ENCODE measurements around the gene UBE2E2. TPM values are rescaled to one million over a fixed set of nuclear protein-coding genes. Genes with fewer than 3 reads are reported as not detected.

The UBE2E2 gene
- total RNA-seq, 4 donors from 2014 or later: 3.1 to 58.5 (median 25.0) TPM

DNA sequence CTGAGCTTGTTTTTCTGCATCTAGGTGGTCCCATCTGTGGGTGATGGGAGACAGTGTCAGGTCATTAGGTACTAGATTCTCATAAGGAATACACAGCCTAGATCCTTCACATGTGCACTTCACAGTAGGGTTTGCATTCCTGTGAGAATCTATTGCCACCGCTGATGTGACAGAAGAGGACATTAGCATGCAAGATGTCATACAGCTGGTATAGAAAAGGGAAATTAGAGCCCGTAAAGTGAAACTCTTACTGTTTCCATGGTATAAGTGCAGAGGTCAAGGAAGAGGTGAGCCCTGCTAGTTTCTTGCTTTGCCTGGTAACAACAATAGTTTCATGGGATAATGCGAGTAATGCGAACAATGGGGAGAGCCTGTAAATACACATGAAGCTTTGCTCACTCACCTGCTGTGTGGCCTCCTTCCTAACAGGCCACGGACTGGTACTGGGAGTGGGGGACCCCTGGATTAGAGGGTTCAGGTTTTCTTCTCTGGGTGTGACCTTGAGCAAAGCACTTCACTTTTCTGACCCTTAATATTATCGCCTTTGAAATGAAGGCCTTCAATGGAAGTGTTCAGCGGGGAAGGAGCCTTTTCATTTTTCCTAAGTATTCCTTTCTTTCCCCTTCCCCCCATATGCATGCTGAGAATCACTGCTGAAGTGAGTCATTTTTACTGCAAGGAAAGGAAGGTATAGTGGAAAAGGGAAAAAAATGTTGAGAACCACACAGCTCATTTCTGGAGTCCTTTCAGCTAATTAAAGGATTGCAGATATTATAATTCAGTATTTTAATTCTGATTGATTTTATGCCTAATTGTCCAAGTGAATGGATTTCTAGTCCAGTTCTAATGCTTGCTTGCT lies 286.4 kb downstream of the UBE2E2 start:
- Histone ChIP-seq H3K27ac (no peak overlapping the region), H3K4me3 (no peak overlapping the region), H3K36me3 (no peaks in the 10 kb centered on the region), H3K27me3 (no peaks in the 10 kb centered on the region), H3K4me1 (no peaks in the 10 kb centered on the region), H3K9me3 (no peaks in the 10 kb centered on the region)
- no peak for DNase-seq
- TF ChIP-seq, protein P1, sequence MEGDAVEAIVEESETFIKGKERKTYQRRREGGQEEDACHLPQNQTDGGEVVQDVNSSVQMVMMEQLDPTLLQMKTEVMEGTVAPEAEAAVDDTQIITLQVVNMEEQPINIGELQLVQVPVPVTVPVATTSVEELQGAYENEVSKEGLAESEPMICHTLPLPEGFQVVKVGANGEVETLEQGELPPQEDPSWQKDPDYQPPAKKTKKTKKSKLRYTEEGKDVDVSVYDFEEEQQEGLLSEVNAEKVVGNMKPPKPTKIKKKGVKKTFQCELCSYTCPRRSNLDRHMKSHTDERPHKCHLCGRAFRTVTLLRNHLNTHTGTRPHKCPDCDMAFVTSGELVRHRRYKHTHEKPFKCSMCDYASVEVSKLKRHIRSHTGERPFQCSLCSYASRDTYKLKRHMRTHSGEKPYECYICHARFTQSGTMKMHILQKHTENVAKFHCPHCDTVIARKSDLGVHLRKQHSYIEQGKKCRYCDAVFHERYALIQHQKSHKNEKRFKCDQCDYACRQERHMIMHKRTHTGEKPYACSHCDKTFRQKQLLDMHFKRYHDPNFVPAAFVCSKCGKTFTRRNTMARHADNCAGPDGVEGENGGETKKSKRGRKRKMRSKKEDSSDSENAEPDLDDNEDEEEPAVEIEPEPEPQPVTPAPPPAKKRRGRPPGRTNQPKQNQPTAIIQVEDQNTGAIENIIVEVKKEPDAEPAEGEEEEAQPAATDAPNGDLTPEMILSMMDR (IDR thresholded peaks at IDR 0.05): no peak
- no peak for TF ChIP-seq POLR2A (IDR thresholded peaks at IDR 0.05)
- intact Hi-C loops (cut with DNase I; ENCODE audit: low total_unique reads): no loop called here

DNA sequence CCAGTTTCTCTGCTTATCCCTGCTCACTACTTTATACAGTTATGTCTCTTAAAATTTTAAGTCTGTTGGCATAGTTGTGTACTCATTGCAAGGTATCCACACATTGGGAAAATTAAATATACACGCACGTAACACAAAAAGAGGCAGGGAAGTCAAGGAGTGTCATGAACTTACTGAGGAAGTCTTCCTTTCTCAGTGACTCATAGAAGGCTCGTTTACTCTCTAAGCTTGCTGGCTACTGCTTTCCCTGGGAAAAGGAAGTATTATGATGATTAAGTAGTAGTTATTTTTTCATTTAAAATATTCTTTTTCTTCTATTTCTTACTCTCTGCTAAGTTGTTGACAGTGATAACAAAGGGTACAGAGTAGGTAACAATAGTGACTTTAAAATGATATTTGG lies 287.3 kb downstream of the UBE2E2 start:
- intact Hi-C loops (cut with DNase I; ENCODE audit: low total_unique reads): no loop called here
- no peaks in the 10 kb centered on the region for H3K4me1 ChIP-seq
- H3K27ac ChIP-seq: no peak overlapping the region
- no peaks in the 10 kb centered on the region for H3K27me3 ChIP-seq
- no peak for DNase-seq
- no peaks in the 10 kb centered on the region for H3K9me3 ChIP-seq
- no peaks in the 10 kb centered on the region for H3K36me3 ChIP-seq
- H3K4me3 ChIP-seq: no peak overlapping the region
- TF ChIP-seq, protein P1 (IDR thresholded peaks at IDR 0.05): no peak
- no peak for TF ChIP-seq POLR2A (IDR thresholded peaks at IDR 0.05)

DNA sequence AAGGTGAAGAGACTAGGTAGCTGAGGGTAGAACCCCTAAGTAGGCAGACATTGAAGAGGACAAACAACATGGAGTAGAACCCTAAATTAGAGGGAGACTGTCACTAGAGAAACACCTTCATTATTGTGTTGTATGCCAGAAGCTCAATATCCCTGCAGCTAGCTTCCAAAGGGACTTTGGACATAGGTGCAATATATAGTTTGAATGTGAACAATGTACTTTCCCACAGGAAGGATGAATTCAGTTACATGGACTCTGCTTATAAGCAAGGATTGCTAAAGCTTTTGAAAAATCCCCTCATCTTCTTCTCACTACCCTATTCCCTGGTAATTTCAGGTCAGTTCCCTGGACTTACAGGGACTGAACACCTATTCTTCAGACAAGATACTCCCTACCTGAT lies 288.9 kb downstream of the UBE2E2 start:
- intact Hi-C loops (cut with DNase I; ENCODE audit: low total_unique reads): no loop called here
- H3K9me3 ChIP-seq: no peaks in the 10 kb centered on the region
- no peak for DNase-seq

DNA sequence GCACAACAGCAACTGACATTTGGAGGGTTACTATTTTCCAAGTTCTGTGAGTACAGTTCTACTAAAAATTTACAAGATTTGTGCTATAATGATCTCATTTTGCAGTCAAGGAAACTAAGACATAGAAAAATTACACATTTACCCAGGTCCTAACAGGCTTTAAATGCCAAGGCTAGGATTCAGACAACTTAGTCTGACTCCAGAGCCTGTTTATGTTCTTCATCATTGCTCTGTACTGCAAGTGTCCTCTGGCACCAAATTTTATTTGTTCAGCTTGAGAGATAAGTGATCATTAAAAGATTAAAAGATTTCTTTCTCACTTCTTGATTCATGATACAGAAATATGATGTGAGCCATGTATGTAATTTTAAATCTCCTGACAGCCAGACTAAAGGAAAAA lies 290.8 kb downstream of the UBE2E2 start:
- H3K27ac ChIP-seq: no peak overlapping the region
- H3K4me3 ChIP-seq: no peak overlapping the region
- TF ChIP-seq, protein P1 (IDR thresholded peaks at IDR 0.05): no peak
- TF ChIP-seq POLR2A (IDR thresholded peaks at IDR 0.05): no peak
- intact Hi-C loops (cut with DNase I; ENCODE audit: low total_unique reads): no loop called here
- no peak for DNase-seq
- no peaks in the 10 kb centered on the region for H3K4me1 ChIP-seq
- no peaks in the 10 kb centered on the region for H3K9me3 ChIP-seq
- H3K36me3 ChIP-seq: no peaks in the 10 kb centered on the region
- no peaks in the 10 kb centered on the region for H3K27me3 ChIP-seq

More for the DNA sequence above, 288.9 kb downstream of the UBE2E2 start:
- no peaks in the 10 kb centered on the region for H3K27me3 ChIP-seq
- TF ChIP-seq, protein P1 (IDR thresholded peaks at IDR 0.05): no peak
- no peak for TF ChIP-seq POLR2A (IDR thresholded peaks at IDR 0.05)
- H3K4me3 ChIP-seq: no peak overlapping the region
- H3K4me1 ChIP-seq: no peaks in the 10 kb centered on the region
- H3K27ac ChIP-seq: no peak overlapping the region
- no peaks in the 10 kb centered on the region for H3K36me3 ChIP-seq

DNA sequence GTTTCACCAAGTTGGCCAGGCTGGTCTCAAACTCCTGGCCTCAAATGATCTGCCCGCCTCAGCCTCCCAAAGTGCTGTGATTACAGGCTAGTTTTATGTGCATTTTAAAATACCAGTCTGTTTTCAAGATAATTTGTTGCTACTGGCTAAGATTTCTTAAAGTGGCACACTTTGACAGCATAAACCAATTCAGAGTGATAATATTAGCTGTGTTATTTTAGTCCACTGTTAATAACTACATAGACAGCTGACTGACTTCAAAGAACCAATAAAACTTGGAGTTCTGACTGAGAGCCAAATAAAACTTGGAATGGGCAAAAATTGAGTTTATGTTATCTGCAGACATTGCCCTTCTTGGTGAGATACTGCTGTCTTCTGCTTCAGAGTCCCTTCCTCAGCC lies 291.8 kb downstream of the UBE2E2 start:
- Histone ChIP-seq H3K4me3 (no peak overlapping the region), H3K4me1 (no peaks in the 10 kb centered on the region), H3K36me3 (no peaks in the 10 kb centered on the region), H3K27ac (no peak overlapping the region), H3K27me3 (no peaks in the 10 kb centered on the region), H3K9me3 (no peaks in the 10 kb centered on the region)
- no peak for DNase-seq
- TF ChIP-seq, protein P1 (IDR thresholded peaks at IDR 0.05): no peak
- no peak for TF ChIP-seq POLR2A (IDR thresholded peaks at IDR 0.05)
- intact Hi-C loops (cut with DNase I; ENCODE audit: low total_unique reads): no loop called here
